ENCODE measurements around the gene BAIAP3. TPM values are rescaled to one million over a fixed set of nuclear protein-coding genes. Genes with fewer than 3 reads are reported as not detected.
A peak's percentile ranks its signal among the peaks of the same experiment; 100 is the strongest.

The BAIAP3 gene
- total RNA-seq, 1 experiment from 2014 or later = 0.34 TPM

DNA sequence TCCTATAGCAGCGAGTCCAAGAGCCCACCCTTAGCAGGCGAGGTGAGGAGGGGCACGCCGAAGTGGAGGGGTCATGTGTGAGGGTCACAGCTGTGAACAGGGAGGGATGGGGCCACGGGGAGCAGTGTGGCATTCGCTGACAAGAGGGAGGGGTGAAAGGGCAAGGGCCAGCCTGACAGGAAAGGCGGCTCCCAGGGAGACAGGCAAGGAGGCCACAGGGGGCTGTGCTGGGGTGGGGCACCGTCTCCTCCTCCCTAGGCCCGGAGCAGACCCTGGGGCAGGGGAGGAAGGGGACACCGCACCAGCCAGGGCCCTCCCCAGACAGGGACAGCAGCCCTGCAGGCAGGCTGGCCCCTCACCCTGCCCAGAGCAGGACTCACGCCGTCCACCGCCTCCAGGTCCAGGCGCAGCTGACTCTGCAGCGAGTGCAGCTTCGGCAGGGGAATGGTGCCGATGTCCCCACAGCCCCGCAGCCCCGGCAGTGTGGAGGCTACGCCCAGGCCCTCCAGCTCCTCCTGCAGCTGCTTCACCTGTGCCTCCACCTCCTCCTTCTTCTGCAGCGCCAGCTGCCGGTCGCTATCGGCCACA lies 33.4 kb downstream of the BAIAP3 start:
- Histone ChIP-seq H3K9me3 (replicated peaks) (no peaks in the 10 kb centered on the region), H3K36me3 (peaks cover 17% of the 10 kb centered on the region), H3K4me3 (no peak overlapping the region), H3K27me3 (no peaks in the 10 kb centered on the region), H3K4me1 (peaks cover 7% of the 10 kb centered on the region), H3K27ac (no peak overlapping the region)
- no peak for DNase-seq

DNA sequence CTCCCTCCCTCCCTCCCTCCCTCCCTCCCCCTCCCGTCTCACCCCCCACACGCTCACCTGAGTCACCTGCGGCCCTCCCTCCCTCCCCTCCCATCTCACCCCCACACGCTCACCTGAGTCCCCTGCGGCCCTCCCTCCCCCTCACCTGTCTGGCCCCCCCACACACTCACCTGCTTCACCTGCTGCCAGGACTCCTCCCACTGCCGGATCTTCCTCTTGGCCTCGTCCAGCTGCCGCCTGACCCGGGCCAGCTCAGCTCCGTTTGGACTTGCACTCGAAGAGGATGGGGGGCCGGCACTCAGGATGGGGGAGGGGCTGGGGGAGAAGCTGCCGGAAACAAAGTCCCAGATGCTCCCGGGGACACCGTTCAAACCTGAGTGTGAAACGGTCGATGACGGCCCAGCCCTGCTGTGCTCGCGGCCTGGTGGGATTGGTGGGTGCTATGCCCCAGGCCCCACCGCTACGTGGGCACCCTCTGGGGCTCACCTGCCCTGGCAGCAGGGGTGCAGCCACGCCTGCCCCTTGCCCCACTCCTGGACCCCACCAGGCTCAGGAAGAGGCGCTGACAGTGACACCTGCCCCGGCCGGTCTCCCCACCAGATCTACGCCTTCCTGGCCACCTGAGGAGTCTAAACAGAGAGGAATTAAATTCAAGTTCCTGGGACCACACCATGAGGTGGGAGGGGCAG lies 34.2 kb downstream of the BAIAP3 start:
- no peak for DNase-seq
- Histone ChIP-seq H3K4me3 (no peak overlapping the region), H3K27ac (no peak overlapping the region), H3K36me3 (peaks cover 14% of the 10 kb centered on the region), H3K4me1 (peaks cover 12% of the 10 kb centered on the region), H3K27me3 (no peaks in the 10 kb centered on the region), H3K9me3 (replicated peaks) (no peaks in the 10 kb centered on the region)

DNA sequence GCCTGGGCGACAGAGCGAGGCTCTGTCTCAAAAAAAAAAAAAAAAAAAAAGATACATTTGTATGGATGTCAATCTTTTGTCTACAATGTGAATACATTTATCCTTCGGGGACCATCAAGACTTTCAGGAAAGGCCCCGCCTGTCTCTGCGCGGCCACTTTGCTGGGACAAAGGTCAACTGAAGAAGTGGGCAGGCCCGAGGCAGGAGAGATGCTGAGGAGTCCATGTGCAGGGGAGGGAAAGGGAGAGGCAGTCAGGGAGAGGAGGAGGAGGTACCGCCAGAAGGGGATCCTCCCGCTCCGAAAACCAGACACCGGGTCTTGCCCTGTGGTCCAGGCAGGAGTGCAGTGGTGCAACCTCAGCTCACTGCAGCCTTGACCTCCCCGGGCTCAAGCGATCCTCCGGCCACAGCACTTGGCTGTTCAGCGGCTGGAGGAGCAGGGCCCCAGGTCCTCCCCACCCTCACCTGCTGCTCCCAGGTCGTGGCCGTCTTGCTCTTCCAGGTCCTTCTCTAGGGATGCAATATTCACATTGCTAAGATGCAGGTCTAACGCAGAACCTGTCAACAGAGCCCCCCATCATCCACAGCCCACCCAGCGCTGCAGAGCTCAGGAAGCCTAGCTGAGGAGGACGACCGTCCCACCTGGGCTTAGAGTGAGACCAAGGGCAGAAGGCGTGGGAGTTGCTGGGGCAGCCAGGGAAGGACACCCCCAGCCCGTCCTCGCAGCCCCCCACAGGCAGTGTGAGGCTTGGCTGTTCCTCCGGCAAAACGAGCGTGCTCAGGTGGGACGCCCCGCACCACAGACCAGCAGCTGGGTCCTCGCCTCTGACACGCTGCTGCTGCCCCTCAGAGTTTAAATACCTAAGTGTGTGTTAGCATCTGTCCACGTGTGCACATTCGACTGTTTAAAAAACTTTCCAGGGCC lies 37.9 kb downstream of the BAIAP3 start:
- Histone ChIP-seq H3K4me3 (no peak overlapping the region), H3K27ac (no peak overlapping the region), H3K4me1 (peaks cover 18% of the 10 kb centered on the region), H3K36me3 (no peaks in the 10 kb centered on the region), H3K27me3 (no peaks in the 10 kb centered on the region), H3K9me3 (replicated peaks) (no peaks in the 10 kb centered on the region)
- DNase-seq = no peak

DNA sequence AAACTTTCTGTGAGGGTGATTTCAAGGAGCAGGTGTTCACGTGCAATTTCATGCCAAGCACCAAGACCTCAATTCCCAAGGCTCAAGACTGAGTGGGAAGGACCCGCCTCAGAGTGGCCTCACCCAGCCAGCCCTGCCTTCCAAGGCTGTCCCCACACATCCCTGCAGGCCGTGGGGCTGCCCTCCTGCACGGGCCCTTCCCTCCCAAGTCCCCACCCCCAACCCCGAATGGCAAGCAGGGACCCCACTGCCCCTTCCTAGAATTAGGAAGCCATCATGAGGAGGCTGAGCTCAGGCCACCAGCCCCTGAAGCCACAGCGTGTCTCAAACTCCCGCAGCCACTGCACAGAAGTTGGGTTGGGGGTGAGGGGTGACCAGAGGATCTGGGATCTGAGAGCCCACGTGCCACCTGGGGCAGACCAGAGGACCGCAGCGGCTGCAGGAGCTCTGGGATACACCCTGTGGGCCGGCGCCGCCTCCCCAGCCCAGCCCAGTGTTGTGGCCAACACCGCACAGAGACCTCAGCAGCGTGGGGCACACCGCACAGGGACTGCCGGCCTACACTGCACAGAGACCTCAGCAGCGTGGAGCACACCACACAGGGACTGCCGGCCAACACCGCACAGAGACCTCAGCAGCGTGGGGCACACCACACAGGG lies 39.0 kb downstream of the BAIAP3 start:
- Histone ChIP-seq H3K27ac (peak overlapping the region; percentile 38; the same call in 1 of the 2 replicates), H3K4me1 (peaks cover 18% of the 10 kb centered on the region), H3K9me3 (replicated peaks) (no peaks in the 10 kb centered on the region), H3K27me3 (no peaks in the 10 kb centered on the region), H3K36me3 (no peaks in the 10 kb centered on the region), H3K4me3 (no peak overlapping the region)
- DNase-seq = peak; percentile 37 to 47

DNA sequence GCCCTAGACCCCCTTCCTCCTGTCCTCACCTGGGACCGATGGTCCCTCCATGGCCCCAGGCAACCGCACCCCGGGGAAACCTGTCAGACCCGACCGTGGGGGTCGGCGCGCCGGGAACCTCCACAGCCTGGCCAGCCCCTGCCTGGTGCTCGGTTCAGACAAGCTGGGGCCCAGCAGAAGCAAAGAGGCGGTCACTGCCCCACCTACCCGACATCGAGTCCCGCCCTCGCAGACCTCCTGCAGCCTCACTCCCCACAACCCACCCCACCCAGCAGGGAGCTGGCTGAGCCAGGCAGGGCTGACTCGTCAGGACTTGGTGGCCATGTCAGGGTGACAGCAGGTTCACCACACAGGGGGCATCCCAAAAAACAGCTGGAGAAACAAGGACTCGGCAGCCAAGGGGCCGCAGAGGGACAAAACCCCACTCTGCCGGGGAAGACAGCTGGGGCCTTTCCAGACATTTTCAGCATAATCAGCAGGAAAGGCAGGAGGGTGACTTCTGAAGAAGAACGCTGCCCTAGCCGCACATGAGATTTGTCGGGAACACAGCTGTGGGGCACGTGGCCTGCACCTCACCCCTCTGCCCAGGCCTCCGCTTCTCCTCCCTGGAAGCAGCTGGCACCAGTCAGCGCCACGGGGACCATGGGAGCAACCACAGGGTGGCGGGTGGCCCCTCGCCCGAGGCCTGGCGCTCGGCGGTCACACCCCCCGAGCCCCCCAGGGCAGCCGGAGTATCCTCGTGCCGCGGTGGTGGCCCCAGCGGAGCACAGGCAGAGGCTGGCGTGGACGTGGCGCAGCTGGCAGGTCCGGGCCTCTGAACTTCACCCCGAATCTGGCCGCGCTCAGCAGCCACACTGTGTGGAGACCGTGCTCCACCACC lies 41.2 kb downstream of the BAIAP3 start:
- Histone ChIP-seq H3K4me3 (peak overlapping the region; percentile 31), H3K27ac (peak overlapping the region; percentile 96), H3K27me3 (no peaks in the 10 kb centered on the region), H3K36me3 (no peaks in the 10 kb centered on the region), H3K9me3 (replicated peaks) (no peaks in the 10 kb centered on the region), H3K4me1 (peaks cover 18% of the 10 kb centered on the region)
- peak; percentile 97 to 98 for DNase-seq

DNA sequence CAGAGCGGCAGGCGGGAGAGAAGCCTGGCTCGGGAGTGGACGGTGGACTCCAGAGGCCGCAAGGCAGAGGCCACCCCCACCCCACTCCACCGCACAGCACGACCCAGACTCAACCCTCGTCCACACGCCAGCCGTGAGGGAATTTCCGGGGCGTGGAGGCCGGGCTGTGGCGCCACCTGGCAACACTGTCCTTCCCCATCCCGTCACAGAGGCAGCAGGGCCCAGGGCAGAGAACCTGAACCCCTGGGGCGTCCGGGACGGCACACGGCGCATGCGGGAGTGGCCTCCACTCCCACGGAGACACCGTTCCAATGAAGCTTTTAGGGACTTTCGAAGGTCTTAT lies 41.8 kb downstream of the BAIAP3 start:
- peaks cover 18% of the 10 kb centered on the region for H3K4me1 ChIP-seq
- peak in 1 of 2 experiments; percentile 70 for DNase-seq
- H3K4me3 ChIP-seq = peak overlapping the region; percentile 31
- H3K27me3 ChIP-seq = no peaks in the 10 kb centered on the region
- H3K27ac ChIP-seq = peak overlapping the region; percentile 96
- H3K9me3 ChIP-seq (replicated peaks) = no peaks in the 10 kb centered on the region
- no peaks in the 10 kb centered on the region for H3K36me3 ChIP-seq

DNA sequence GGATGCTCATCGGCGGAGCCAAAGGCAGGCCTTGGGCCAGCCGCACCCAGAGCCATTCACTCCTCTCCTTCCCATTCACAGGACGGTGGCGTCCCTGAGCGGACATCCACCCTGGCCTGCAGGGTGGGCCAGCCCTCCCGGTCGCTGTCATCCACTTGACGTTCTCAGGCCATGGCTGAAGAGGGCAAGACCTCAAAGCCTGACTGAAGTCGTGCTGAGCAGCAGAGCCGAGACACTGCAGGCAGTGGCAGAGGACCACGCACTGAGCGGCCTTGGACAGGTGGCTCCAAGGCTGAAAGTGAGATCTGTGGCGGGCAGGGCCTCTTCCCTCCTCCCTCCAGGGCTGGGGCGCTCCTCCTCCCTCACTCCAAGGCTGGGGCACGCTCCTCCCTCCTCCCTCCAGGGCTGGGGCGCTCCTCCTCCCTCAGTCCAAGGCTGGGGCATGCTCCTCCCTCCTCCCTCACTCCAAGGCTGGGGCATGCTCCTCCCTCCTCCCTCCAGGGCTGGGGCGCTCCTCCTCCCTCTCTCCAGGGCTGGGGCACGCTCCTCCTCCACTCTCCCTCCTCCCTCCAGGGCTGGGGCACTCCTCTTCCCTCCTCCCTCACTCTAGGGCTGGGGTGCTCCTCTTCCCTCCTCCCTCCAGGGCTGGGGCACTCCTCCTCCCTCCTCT lies 42.4 kb downstream of the BAIAP3 start:
- H3K9me3 ChIP-seq (replicated peaks) = no peaks in the 10 kb centered on the region
- DNase-seq = peak; percentile 42 to 48
- peaks cover 18% of the 10 kb centered on the region for H3K4me1 ChIP-seq
- H3K36me3 ChIP-seq = no peaks in the 10 kb centered on the region
- peak overlapping the region; percentile 96 for H3K27ac ChIP-seq
- H3K27me3 ChIP-seq = no peaks in the 10 kb centered on the region
- peak overlapping the region; percentile 31 for H3K4me3 ChIP-seq

DNA sequence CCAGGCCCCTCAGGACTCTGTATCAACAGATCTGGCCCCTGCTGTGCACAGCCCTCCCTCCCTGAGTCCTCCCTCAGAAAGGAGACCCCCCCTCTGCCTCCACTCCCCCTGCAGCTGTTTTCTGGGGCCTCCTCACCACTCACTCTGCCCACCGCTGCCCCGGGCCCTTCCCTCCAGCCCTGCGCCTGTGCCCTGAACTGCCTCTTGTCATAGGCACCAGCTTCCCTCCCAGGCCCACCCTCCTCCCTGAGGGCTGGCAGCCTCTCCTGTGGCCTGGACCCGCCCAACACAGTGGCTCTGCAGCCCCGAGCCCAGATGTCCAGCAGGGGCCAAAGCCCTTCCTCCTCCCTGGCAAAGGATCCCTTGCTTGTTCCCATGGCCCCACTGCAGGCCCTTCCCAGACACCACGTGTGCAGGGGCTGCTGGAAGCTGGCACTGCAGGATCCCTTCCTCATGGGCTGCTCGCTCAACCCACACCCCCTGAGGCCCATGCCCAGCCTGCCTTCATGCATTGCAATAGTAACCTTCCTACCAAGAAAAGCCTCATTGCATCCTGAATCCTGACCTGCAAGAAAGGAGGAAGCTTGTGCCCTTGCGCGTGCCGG lies 44.1 kb downstream of the BAIAP3 start:
- Histone ChIP-seq H3K27ac (no peak overlapping the region), H3K4me1 (peaks cover 14% of the 10 kb centered on the region), H3K4me3 (no peak overlapping the region), H3K27me3 (no peaks in the 10 kb centered on the region), H3K36me3 (no peaks in the 10 kb centered on the region), H3K9me3 (replicated peaks) (no peaks in the 10 kb centered on the region)
- no peak for DNase-seq

DNA sequence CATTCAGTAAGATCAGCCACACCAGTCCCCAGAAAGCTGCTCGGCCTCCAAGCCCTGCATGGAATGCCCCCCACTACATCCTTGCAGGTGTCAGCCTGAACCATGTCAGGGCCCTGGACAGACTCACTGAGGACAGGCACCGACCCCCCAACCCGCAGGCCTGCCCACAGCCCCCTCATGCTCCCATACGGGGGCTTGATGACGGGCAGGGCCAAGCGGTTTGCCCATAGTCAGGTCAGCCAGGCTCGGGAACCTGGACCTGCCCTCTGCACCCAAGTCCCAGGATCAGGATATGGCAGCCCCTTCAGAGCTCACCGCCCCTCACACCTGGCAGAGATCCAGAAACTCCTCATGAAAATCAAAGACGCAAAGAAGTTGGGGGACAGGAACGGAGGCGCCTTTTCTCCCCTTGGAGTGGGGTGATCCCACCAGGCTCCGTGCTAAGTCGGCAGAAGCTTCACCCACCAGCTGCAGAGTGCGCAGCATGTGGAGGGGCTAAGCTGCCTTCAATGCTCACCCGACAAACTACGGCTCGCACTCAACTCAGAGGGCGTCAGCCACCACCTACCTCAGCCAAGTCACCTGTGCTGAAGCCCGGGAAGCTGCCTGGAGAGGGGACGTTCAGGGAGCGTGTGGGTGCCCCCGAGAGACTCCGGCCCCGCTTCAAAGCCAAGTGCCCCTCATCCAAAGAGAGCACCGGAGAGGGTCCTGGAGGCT lies 44.8 kb downstream of the BAIAP3 start:
- DNase-seq = no peak
- Histone ChIP-seq H3K27ac (no peak overlapping the region), H3K9me3 (replicated peaks) (no peaks in the 10 kb centered on the region), H3K36me3 (no peaks in the 10 kb centered on the region), H3K4me1 (peaks cover 13% of the 10 kb centered on the region), H3K4me3 (no peak overlapping the region), H3K27me3 (no peaks in the 10 kb centered on the region)

DNA sequence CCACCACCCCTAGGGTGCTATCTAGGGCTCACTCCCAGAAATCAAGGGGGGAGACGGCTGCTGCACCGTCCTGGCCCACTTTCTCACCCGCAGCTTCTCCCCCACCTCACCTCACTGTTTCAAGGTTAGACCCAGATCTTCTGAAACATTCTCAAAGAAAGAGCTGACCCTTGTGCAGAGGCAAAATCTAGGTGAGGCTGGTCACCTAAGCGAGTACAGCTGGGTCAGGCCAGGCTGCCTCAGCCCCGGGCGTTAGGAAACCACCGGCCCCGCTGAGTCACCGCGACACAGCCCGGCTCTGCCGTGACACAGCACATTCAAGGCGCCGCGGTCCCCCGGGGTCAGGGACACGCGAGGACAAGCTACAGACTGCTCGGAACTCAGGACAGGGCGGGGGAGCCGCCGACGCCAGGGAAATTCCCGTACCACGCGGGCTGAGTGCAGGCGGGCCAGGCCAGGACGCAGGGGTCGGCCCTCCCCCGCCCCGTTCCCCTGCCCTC lies 45.4 kb downstream of the BAIAP3 start:
- no peaks in the 10 kb centered on the region for H3K27me3 ChIP-seq
- no peak overlapping the region for H3K4me3 ChIP-seq
- no peak overlapping the region for H3K27ac ChIP-seq
- no peaks in the 10 kb centered on the region for H3K9me3 ChIP-seq (replicated peaks)
- no peak for DNase-seq
- peaks cover 13% of the 10 kb centered on the region for H3K4me1 ChIP-seq
- no peaks in the 10 kb centered on the region for H3K36me3 ChIP-seq

DNA sequence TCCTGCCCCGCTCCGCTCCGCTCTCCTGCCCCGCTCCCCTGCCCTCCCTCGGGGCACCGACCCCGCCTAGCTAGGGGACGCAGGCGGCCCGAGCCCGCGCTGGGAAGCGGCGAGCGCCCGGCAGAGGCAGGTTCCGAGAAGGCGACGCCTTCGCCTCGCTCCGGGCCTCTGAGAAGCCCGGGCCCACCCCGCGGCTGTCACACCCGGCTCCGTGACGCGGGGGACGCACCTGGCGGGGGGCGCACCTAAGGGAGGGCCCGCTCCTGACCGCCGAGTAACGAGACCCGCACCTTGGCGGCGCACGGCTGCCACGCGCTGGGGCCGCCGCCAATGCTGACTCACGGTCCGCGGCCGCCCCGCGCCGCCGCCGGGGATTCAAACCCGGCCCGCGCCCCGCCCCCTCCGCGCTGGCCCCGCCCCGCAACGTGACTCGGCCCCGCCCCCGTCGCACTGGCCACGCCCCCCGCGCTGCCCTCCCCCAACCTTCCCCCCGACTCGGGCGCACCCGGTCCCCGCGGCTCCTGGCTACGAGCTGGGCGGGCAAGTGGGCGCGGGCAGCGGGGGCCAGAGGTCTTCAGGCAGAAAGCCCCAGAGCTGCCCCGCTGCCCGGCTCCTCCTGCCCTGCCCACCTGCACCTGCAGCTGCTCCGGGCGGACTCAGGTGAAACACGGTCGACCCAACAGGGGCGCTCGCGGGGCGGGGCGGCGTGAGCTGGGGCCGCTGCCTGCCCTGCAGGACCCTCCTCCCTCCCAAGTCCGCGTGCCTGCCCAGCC lies 46.0 kb downstream of the BAIAP3 start:
- no peak overlapping the region for H3K27ac ChIP-seq
- H3K9me3 ChIP-seq (replicated peaks) = no peaks in the 10 kb centered on the region
- H3K4me1 ChIP-seq = peaks cover 10% of the 10 kb centered on the region
- H3K4me3 ChIP-seq = no peak overlapping the region
- no peaks in the 10 kb centered on the region for H3K27me3 ChIP-seq
- DNase-seq = no peak
- H3K36me3 ChIP-seq = no peaks in the 10 kb centered on the region

DNA sequence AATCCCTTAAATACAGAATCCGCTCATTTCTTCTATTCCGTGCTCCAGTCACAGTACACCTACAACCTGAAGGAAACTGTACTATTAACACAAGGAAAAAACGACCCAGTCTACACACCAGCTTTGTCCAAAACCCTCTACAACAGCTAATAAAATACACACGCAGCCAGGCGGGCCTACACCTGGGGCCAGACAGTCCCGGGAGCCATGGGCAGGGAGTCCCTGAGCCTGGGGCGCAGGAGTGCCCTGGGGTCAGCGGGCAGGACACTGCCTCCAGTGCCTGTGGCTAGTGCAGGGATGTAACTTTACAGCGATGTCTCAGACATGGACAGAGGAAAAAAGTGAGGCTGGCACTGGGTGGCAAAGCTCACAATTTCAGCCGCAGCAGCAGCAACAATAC lies 46.8 kb downstream of the BAIAP3 start:
- H3K9me3 ChIP-seq (replicated peaks) = no peaks in the 10 kb centered on the region
- H3K27ac ChIP-seq = no peak overlapping the region
- peaks cover 7% of the 10 kb centered on the region for H3K4me1 ChIP-seq
- no peaks in the 10 kb centered on the region for H3K36me3 ChIP-seq
- no peak for DNase-seq
- H3K4me3 ChIP-seq = no peak overlapping the region
- no peaks in the 10 kb centered on the region for H3K27me3 ChIP-seq

Measured in SJCRH30 (cell line).